C4-2B (cell line): ENCODE data around the gene AGXT2.

Experiments
- CTCF ChIP-seq: fragments of 450-650 bp; conservative IDR thresholded peaks from 2 replicates; pipeline ENCODE4 v1.5.1; 2017; ENCODE audit warnings: mild to moderate bottlenecking
- ZFX ChIP-seq: fragments of 450-650 bp; IDR thresholded peaks from 2 replicates; pipeline ENCODE4 v1.6.1; 2017

- TF ChIP-seq CTCF (no peak), ZFX (no peak)
Observed at GRCh38 chr5:35041261-35041660, 6.5 kb downstream of the AGXT2 start.
